T1000 (cell line): ENCODE measurements around the gene FOSB.
"Not testable (repeated sequence)": the region's sequence is repeated elsewhere in the genome, so short reads cannot be mapped to it uniquely, and the experiment has no call there.

Source experiments
- DNase-seq: peaks from one replicate; lab custom pipeline; 2025; ENCODE audit warnings: mixed read lengths; lab: John Stamatoyannopoulos, UW

FOSB gene

GRCh38 chr19:45467456-45468158 lies at the start of gene FOSB:
FOSB (plus strand) TSS chr19:45467996; CDS start chr19:45468587, 591 bp downstream.
- peak; percentile 92 for DNase-seq

- no peak for DNase-seq
Observed at GRCh38 chr19:45418802-45419201, 49.0 kb upstream of the FOSB start.

- no peak for DNase-seq
Observed at GRCh38 chr19:45419396-45419795, 48.4 kb upstream of the FOSB start.

- no peak for DNase-seq
Observed at GRCh38 chr19:45419895-45420294, 47.9 kb upstream of the FOSB start.

- DNase-seq, result no peak
Observed at GRCh38 chr19:45420356-45420755, 47.4 kb upstream of the FOSB start.

- no peak for DNase-seq
Observed at GRCh38 chr19:45420871-45421270, 46.9 kb upstream of the FOSB start.

- DNase-seq, result no peak
Observed at GRCh38 chr19:45421947-45422498, 45.8 kb upstream of the FOSB start.

GRCh38 chr19:45423033-45423588 lies 44.7 kb upstream of the FOSB start:
- DNase-seq, result no peak

- DNase-seq, result peak; percentile 91
Observed at GRCh38 chr19:45423589-45424190, 44.1 kb upstream of the FOSB start, which contains the start of gene ERCC1. ERCC1 (minus strand) TSS chr19:45423917; CDS start chr19:45423374, 543 bp downstream.

- peak; percentile 69 for DNase-seq
Observed at GRCh38 chr19:45424191-45425058, 43.4 kb upstream of the FOSB start.

GRCh38 chr19:45428384-45429231 lies 39.2 kb upstream of the FOSB start:
- DNase-seq, result no peak

- not testable (repeated sequence) for DNase-seq
Observed at GRCh38 chr19:45429896-45430295, 37.9 kb upstream of the FOSB start.

GRCh38 chr19:45431008-45431407 lies 36.8 kb upstream of the FOSB start:
- DNase-seq, result not testable (repeated sequence)

- DNase-seq, result not testable (repeated sequence)
Observed at GRCh38 chr19:45432543-45432942, 35.3 kb upstream of the FOSB start.

- DNase-seq, result no peak
Observed at GRCh38 chr19:45437328-45437727, 30.5 kb upstream of the FOSB start.

- no peak for DNase-seq
Observed at GRCh38 chr19:45439190-45439568, 28.6 kb upstream of the FOSB start.

GRCh38 chr19:45439569-45440258 lies 28.1 kb upstream of the FOSB start:
- peak; percentile 78 for DNase-seq

GRCh38 chr19:45440259-45440638 lies 27.5 kb upstream of the FOSB start:
- no peak for DNase-seq

- DNase-seq, result no peak
Observed at GRCh38 chr19:45440873-45441654, 26.7 kb upstream of the FOSB start.

GRCh38 chr19:45442408-45442777 lies 25.4 kb upstream of the FOSB start:
- no peak for DNase-seq
